Endothelial cell of umbilical vein (primary cell): ENCODE data around the gene INPP5A. TPM values are rescaled to one million over a fixed set of nuclear protein-coding genes. Genes with fewer than 3 reads are reported as not detected.

Experiments
- BruUV-seq: library from RNA; stranded (reverse); fragments of 400-500 nt; replicated peaks from 2 replicates; lab custom pipeline; 2021; lab: Mats Ljungman, UMichigan
- CTCF ChIA-PET: fragments of 300-600, 350-600 bp; sonication (Branson Sonifier 250); formaldehyde crosslinking; loops from one replicate; lab custom pipeline; 2021; ENCODE audit warnings: antibody characterized with exemption, inconsistent platforms; lab: Charles Lee
- POLR2A ChIA-PET: fragments of 300-600, 350-600 bp; sonication (Branson Sonifier 250); formaldehyde crosslinking; loops from one replicate; lab custom pipeline; 2021; ENCODE audit warnings: antibody characterized with exemption, inconsistent platforms; lab: Charles Lee
- DNase-seq: peaks from one replicate; pipeline ENCODE4 v3.0.0-alpha.2; 2011; ENCODE audit warnings: low read depth, low spot score
- FAIRE-seq: peaks from 2 replicates; lab custom pipeline; 2011; peaks lifted over from hg19 to GRCh38; lab: Jason Lieb, UNC
- H2AFZ ChIP-seq: 2 replicates; pipeline ENCODE4 v1.6.0; 2012; ENCODE audit warnings: low read depth, low read length, control low read depth, inconsistent platforms
- H3K27ac ChIP-seq: 2 replicates; pipeline ENCODE4 v1.5.1; 2011; ENCODE audit warnings: low read depth, mild to moderate bottlenecking, control low read depth, low read length, moderate library complexity; ENCODE audit not compliant: insufficient read depth
- H3K27me3 ChIP-seq, 2 experiments: 2 replicates each; pipeline versions ENCODE4 v1.6.0 to v1.6.1; 2011; ENCODE audit warnings: low read length in 2 of 2, mixed read lengths in 1 of 2; ENCODE audit not compliant: control insufficient read depth in 2 of 2, insufficient read depth in 2 of 2
- H3K36me3 ChIP-seq, 2 experiments: 2 replicates in 1 of 2; 3 replicates in 1 of 2; pipeline ENCODE4 v1.5.1; 2011; ENCODE audit warnings: low read length in 2 of 2, mild to moderate bottlenecking in 1 of 2, moderate library complexity in 1 of 2; ENCODE audit not compliant: control insufficient read depth in 2 of 2, insufficient read depth in 2 of 2; ENCODE audit errors: extremely low read depth in 1 of 2
- H3K4me1 ChIP-seq: 3 replicates; pipeline ENCODE4 v1.5.1; 2011; ENCODE audit warnings: mild to moderate bottlenecking, low read length; ENCODE audit not compliant: control insufficient read depth, insufficient read depth; ENCODE audit errors: extremely low read depth
- H3K4me2 ChIP-seq: 2 replicates; pipeline ENCODE4 v1.6.1; 2011; ENCODE audit warnings: low read length, control low read depth, mixed read lengths; ENCODE audit not compliant: insufficient read depth
- H3K4me3 ChIP-seq, 3 experiments: fragments of 200-600 bp in 1 of 3; sonication (generic), shearing (Covaris generic) in 1 of 3; replicated peaks in 1 of 3; 2 replicates each; pipeline ENCODE4 v1.5.1; 2011 to 2016; ENCODE audit warnings: control low read depth in 3 of 3, low read length in 3 of 3, mild to moderate bottlenecking in 2 of 3, inconsistent platforms in 1 of 3, low read depth in 1 of 3, moderate library complexity in 1 of 3; ENCODE audit not compliant: insufficient read depth in 1 of 3
- H3K79me2 ChIP-seq: 2 replicates; pipeline ENCODE4 v1.6.0; 2012; ENCODE audit warnings: low read length, inconsistent platforms; ENCODE audit not compliant: control insufficient read depth, insufficient read depth
- H3K9ac ChIP-seq: replicated peaks from 2 replicates; pipeline ENCODE3; 2011; ENCODE audit warnings: low read length, control low read depth; ENCODE audit not compliant: insufficient read depth; ENCODE audit errors: extremely low read depth
- H3K9me1 ChIP-seq: replicated peaks from 3 replicates; pipeline ENCODE4 v1.6.0; 2011; ENCODE audit warnings: mild to moderate bottlenecking, low read length; ENCODE audit not compliant: control insufficient read depth, insufficient read depth; ENCODE audit errors: extremely low read depth
- H3K9me3 ChIP-seq: replicated peaks from 2 replicates; pipeline ENCODE4 v1.5.1; 2012; ENCODE audit warnings: low read length, inconsistent platforms; ENCODE audit not compliant: control insufficient read depth, insufficient read depth
- H4K20me1 ChIP-seq: replicated peaks from 2 replicates; pipeline ENCODE3; 2011; ENCODE audit warnings: mild to moderate bottlenecking, low read length; ENCODE audit not compliant: control insufficient read depth, insufficient read depth; ENCODE audit errors: extremely low read depth
- CTCF ChIP-seq, 2 donors: IDR thresholded peaks; 1 replicate in 1 of 2; 2 replicates in 1 of 2; pipeline ENCODE4 v1.5.1; 2011; ENCODE audit warnings: low read length in 2 of 2, mild to moderate bottlenecking in 2 of 2, moderate library complexity in 2 of 2, control low read depth in 1 of 2, inconsistent platforms in 1 of 2, low read depth in 1 of 2; ENCODE audit not compliant: insufficient read depth in 1 of 2; ENCODE audit errors: extremely low read depth in 1 of 2
- POLR2AphosphoS5 ChIP-seq: IDR thresholded peaks from 2 replicates; pipeline ENCODE4 v1.6.1; 2012; ENCODE audit warnings: low read depth, mild to moderate bottlenecking, control low read depth, low read length, moderate library complexity; ENCODE audit not compliant: insufficient read depth
- dilution Hi-C: fragments of 300-500 bp; cut with MboI; formaldehyde crosslinking; loops from one replicate; pipeline ENCODE4 v1.15.0; 2019; ENCODE audit warnings: low sequenced_read_pairs; ENCODE audit not compliant: extremely low pct_ligation_motif_present
- intact Hi-C: fragments of 100-400 bp; cut with micrococcal nuclease; formaldehyde crosslinking; loops from one replicate; pipeline ENCODE4 v1.10.0; 2022
- polyA plus RNA-seq, 4 experiments: library from polyadenylated mRNA; depleted of rRNA in 3 of 4; stranded (reverse) in 3 of 4; unstranded in 1 of 4; fragments of >200 nt; gene quantifications; 2 replicates each; pipeline versions ENCODE4 v1.2.1 to v1.2.3, GENCODE V29; 2011 to 2012; ENCODE audit warnings: missing spikeins in 1 of 4
- total RNA-seq: library from RNA; stranded (reverse); gene quantifications from 2 replicates; pipeline ENCODE4 v1.2.3, GENCODE V29; 2021
- TF ChIP-seq, protein P1 (sequence below): IDR thresholded peaks from 2 replicates; pipeline ENCODE4 v1.6.1; 2011; ENCODE audit not compliant: insufficient read depth, insufficient read length

Gene INPP5A
- total and polyA plus RNA-seq, 2 donors (not counting 3 experiments of a cell fraction or from before 2014, with no cell fraction given), result 22.9 to 33.2 TPM

- H3K9me3 ChIP-seq, result no peaks in the 10 kb centered on the region
- CTCF ChIA-PET, result interaction anchor here (1.3 to 1.4 kb wide), 2 partner anchors 8 to 19 kb away, joined by 3 to 4 read pairs; no protein-coding TSS in a partner anchor
- H3K27ac ChIP-seq, result no peak overlapping the region
- FAIRE-seq (no peak), DNase-seq (no peak)
- H3K9ac ChIP-seq, result no peak overlapping the region
- H3K27me3 ChIP-seq, result no peaks in the 10 kb centered on the region
- no peaks in the 10 kb centered on the region for H3K9me1 ChIP-seq
- POLR2A ChIA-PET, result no interaction called here
- no peak overlapping the region for H3K4me2 ChIP-seq
- intact Hi-C loops, result no loop called here
- dilution Hi-C loops, result no loop called here
- H2AFZ ChIP-seq, result no peak overlapping the region
- no peaks in the 10 kb centered on the region for H3K4me1 ChIP-seq
- no peak for TF ChIP-seq POLR2AphosphoS5
- TF ChIP-seq, protein P1, sequence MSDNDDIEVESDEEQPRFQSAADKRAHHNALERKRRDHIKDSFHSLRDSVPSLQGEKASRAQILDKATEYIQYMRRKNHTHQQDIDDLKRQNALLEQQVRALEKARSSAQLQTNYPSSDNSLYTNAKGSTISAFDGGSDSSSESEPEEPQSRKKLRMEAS, result no peak
- no peak for TF ChIP-seq CTCF (IDR thresholded peaks at IDR 0.05; ENCODE audit: extremely low read depth in 1 of 2, insufficient read depth in 1 of 2, low read depth in 1 of 2, low read length in 2 of 2)
- no peaks in the 10 kb centered on the region for H4K20me1 ChIP-seq
- no peaks in the 10 kb centered on the region for H3K36me3 ChIP-seq
- BruUV-seq, result no TSS peak
- no peak overlapping the region for H3K4me3 ChIP-seq
- H3K79me2 ChIP-seq, result peaks cover 13% of the 10 kb centered on the region
These were observed 137.6 kb downstream of the INPP5A start for GRCh38 chr10:132675031-132675740.
